Activated CD4-positive, CD25-positive, alpha-beta regulatory T cell treated with anti-CD3 and anti-CD28 coated beads, Interleukin-2, amount 50 U/mL, for 72 hours (primary cell): ENCODE data around the gene NMD3.
"Not testable (repeated sequence)": the region's sequence is repeated elsewhere in the genome, so short reads cannot be mapped to it uniquely, and the experiment has no call there.

Source experiments
- DNase-seq: peaks from one replicate; pipeline ENCODE4 v3.0.0; 2021

The NMD3 gene

DNA sequence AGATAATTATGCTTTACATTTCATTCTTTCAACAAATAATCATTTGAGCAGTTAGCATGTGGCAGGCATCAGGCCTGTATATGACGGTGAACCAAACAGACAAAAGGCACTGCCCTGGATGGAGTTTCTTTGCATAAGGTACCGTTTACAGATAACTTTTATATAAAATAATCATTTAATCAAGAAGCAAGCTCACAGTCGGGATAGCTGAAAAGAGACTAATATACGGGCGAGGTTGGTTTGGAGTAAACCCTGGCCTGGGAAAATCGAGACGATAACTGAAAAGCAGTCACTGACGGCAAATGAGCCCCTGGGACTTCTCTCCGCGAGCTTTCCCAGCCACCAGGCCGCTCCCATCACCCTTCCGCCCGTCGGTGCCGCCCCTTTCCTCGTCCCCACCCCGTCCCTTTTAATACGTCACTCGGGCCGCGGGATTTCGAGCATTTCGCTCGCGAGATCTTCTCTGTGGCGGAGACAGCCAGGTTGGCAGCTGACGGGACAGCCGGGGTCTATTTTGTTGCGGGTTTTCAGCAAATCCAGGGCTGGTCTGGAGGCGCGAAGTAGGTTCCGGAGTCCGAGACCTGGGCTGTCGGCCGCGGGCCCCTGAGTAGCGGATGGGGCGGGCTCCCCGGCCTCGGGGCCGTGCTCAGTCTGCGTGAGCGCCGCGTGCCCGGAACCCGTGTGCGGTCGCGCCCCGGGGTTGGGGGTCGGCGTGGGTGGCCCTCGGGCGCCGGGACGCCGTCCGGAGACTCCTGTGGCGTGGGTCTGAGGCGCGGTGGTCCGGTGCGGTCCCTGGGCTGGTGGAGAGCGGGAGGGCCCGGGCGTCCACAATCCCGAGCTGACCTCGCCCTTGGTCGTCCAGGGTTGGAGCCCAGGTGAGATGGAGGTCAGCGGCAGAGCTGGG lies at the start of gene NMD3:
Gene NMD3, plus strand, starts transcription at position 462 of the 904 bp plus-strand sequence. CDS start 703 bp downstream, outside the sequence.
- DNase-seq = peak; percentile 92

DNA sequence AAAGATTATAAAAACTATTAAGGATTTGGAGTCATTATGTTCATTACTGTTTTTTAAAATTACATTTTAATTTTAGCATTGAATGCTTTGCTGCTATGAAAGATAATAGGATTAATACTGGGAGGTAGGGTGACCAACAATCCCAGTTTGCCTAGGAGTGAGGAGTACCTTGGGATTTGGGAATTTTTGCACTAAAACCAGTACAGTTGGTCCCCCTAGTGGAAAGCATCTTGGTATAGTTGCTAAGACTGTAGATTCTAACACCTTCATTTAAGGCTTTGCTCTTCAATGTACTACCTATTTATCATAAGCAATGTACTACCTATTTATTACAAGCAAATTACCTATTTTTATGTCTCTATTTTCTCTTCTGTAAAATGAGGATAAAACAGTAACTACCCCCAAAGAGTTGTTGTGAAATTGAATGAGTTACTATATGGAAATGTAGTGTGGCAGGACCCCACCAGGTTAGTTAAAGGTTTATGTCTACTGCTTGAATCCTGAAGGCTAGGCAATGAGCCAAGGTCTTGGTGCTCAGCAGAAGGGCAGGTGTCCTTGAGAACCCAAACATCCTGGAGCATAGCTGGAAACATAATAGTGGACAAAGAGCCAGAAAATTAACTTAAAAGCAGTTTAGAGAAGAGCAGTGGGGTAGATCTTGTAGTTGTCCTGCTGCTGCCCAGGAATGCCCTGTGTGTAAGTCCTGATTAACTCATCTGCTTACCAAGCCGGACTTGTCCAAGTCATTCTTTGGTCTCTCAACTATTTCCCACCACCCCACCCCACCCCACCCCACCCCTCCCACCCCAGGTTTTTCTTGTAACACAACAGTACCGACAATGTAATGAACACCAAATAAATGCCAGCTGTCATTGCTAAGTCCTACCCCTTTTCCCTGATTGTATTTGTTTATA lies 49.2 kb upstream of the NMD3 start:
- no peak for DNase-seq

DNA sequence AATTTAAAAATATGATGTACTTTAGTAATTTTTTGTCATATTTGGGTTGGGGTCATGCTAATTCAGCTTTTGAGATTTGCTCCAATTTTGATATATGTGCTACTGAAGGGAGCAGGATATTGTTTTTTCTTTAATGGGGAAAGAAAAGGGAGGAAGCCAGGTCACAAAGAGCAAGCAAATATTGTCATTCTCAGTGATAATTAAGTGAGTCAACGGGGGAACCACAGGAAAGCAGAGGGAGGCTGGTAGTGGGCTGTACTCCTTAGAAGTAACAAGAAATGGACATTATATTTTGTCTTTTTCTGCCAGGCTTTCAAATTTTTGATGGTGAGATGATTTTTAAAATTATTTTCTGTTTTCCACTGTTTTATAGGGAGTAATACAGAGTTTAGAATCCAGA lies 45.6 kb upstream of the NMD3 start:
- DNase-seq = no peak

DNA sequence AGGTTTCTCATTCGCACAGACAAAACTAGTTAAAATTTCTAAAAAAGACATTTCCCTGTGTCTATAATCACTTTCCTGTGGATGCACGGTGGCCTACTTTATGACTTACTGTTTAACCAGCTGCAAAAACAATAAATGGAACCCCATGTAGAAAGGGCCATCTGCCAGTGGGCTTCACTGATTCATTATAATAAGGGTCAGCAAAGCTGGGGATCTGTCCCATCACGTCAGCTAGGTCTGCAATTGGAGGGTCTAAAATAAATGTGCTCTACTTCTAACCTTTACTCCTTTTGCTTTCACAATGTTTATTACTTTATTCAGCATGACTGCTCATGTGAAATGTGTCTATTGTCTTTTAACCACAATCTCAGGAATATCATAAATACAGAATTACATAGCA lies 43.1 kb upstream of the NMD3 start:
- no peak for DNase-seq

DNA sequence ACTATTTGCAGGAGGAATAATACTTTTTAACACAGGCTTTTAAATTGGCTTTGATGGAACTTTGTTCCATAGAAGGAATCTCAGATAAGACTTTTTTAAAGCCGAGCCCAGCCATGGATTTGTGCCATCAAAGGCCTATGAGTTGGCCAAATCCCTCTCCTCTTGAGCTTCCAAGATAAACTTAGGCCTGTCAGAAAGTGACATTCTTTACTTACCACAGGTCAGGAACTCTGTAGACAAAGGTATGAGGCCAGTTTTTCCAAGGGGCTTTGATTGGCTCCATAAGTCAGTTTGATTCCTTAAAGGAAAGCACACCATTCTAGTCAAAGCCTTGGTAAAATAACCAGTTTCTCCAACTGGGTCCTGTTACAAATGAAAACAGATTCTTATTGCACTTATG lies 39.7 kb upstream of the NMD3 start:
- DNase-seq = not testable (repeated sequence)

DNA sequence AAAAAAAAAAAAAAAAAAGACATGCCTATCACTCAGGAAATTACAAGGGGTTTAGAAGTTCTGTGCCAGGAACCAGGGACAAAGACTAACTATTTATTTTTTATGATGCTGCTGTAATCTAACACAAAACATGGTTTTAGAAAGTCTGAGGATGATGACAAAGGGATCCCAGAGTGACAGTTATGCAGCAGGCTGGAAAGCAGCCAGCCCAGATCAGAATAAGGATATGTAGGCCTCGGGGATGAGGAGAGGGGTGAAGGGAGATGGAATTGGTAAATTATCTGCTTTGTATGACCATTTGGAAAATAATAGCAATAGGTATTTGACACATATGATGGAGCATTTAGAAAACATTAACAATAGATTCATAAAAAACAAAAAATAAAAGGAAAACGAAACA lies 34.1 kb upstream of the NMD3 start:
- no peak for DNase-seq

DNA sequence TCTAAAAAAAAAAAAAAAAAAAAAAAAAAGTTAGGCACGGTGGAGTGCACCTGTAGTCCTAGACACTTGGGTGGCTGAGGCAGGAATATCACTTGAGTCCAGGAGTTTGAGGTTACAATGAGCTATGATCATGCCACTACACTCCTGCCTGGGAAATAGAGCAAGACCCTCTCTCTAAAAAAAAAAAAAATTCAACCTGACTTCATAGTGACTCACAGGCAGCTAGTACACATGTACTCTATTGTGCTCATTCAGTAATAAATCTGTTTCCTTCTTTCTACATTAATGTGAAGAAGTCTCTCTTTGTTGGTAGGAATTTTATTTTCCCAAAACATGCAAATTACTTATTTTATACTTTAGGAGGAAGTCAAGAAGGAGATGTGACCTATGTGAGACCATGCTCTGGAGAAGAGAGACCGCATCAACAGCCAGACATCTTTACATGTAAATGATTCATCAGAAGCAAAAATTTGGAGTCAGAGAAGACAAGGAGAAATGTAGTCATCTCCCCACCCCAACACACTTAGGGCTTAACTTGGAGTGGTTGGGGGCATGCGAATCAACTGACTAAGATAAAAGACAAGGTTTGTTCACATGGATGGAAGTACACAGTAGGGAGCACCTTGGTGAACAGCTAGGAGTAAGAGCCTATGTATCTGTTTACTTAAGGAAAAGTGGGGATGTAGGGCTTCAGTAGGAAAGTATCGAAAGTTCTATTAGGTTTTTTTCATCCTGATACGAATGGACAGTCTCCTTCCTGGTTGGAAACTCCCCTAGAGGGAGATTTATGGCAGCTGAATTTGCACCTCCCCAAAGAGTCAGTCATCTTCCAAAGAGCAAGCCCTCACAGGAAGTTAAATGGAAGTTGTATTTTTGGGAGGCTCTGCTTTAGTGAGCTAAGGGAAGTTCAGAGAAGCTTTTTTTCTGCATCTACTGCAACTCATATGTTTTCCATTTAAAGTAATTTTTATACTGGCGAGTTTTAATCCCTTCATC lies 23.0 kb upstream of the NMD3 start:
- DNase-seq = no peak

DNA sequence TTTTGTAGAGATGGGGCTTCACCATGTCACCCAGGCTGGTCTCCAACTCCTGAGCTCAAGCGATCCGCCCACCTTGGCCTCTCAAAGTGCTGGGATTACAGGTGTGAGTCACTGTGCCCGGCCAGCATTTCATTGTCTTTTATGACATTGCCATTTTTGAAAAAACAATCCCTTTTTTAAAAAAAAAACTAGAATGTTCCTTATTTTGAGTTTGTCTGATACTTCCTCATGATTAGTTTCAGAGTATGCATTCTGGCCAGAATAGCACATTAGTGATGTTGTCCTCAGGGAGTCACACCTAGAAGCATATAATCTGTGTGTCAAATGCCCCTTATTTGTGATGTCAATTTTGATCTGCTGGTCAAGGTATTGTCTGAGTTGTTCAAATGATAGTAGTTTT lies 21.2 kb upstream of the NMD3 start:
- no peak for DNase-seq

DNA sequence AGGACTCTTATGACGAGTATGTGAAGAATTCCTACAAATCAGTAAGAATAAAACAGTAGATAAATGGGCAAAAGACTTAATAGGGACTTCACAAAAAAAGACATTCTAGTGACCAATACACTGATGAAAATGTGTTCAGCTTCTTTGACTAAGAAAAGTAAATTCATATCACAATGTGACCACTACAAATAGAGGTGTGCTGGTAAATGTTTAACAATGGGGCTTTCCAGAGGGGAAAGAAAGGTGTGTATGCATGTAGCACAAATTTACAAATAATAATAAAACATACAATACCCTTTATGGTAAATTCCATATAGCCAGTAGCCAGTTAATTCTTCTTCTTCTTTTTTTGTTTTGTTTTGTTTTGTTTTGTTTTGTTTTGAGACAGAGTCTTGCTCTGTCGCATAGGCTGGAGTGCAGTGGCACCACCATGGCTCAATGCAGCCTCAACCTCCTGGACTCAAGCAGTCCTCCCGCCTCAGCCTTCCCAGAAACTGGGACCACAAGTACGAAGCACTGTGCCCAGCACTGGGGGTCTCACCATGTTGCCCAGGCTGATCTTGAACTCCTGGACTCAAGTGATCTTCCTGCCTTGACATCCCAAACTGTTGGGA lies 17.5 kb upstream of the NMD3 start:
- no peak for DNase-seq

DNA sequence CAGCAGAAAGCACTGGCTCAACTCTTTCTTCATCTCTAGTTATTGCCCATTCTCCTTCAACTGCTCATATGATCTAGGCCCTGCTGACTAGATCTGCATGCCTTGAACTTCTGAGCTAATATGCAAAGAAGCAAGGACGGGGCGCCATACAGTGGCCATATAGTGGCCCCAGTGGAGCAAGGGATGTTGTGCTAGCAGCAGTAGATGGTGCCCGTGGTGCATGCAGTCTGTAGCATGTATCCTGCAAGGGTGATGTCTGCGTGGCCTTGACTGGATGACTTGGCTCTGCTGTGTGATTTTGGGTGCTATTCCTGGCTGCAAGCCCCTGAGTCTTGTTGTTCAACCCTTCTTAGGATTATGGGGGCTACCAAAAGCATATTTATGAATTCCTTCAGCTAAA lies 12.2 kb upstream of the NMD3 start:
- no peak for DNase-seq

DNA sequence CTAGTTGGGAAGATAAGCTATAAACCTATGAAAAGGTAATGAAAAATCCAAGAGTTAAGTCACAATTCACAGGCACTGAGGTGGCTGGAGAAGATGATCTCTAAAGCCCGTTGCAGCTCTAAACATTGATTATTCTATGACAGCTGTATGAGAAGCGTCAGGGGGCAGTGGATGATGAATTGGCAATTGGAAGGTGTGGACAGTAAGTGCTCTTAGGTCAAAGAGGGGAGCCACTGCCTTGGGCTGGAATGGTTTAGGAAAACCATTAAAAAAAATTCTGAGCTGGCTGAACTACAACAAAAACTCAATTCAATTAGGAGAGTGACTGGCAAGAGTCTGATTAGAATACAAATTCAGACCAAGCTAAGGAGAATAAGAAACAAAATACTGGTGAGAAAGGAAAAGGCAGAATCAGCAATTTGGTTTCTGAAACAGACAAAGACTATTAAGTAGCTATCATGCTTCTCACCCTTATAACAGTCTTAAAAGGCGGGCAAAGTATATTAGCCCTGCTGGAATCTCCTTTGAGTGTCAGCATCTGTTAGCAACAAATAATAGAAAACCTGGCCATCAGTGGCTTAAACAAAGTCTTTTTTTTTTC lies 8.8 kb upstream of the NMD3 start:
- DNase-seq = no peak

DNA sequence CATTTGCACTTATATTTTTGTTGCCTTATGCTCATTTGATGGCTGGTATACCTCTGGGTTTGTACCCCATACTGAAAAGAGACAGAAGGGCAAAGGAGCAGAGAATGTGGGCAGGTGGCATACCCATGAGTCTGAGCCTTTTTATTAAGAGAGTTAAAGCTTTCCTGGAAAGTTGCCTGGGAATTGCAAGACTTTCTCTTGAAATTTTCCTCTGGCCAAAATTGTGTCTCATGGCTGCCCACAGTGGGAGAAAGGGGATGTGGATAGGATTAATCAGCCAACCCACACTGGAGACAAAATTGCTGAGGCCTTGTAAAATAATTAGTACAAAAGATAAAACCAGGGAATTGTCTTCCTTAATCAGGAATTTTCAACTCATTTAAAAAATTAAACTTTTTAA lies 8.2 kb upstream of the NMD3 start:
- DNase-seq = no peak

DNA sequence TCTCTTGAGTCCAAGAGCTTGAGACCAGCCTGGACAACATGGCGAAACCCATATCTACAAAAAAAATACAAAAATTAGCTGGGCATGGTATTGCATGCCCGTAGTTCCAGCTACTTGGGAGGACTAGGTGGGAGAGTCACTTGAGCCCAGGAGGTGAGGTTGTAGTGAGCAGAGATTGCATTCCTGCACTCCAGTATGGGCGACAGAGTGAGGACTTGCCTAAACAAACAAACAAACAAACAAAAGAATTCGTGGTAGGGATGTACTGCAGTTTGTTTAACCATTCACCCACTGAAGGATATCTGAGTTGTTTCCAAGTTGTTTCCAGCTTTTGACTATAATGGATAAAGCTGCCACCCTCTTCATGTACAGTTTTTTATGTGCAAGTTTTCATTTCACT lies 7.5 kb upstream of the NMD3 start:
- no peak for DNase-seq

DNA sequence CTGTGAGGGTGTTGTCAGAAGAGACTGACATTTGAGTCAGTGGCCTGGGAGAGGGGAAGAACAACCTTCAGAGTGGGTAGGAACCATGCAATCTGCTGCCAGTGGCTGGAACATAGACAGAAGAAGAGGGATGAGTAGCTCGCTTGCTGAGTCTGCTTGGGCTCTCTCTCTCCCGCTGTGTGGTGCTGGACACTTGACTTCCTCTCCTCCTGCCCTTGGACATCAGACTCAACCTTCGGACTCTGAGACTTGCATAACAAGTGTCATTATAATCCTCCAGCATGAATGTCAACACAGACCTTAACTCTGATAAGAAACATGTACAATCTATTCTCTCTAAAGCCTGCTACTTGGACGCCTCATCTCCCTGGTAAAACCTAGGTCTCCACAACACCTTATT lies 5.9 kb upstream of the NMD3 start:
- no peak for DNase-seq

DNA sequence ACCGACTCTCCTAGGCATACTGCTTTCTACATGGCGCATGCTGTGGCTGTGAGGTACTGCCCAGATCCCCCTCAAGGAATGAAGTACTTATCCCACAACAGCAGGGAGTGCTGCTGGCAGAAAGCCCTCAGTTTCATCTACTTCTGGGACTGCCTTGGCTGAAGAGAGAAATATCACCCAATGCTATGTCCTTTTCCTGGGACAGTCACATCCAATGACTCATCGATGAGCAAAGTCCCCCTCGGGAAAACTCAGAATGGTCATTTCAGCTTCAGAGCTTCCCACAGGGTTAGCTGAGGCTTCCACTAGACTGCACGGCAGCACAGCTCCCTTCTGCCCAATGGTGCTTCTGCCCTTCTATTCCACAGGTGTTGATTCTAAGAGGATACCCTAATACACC lies 3.6 kb upstream of the NMD3 start:
- no peak for DNase-seq

DNA sequence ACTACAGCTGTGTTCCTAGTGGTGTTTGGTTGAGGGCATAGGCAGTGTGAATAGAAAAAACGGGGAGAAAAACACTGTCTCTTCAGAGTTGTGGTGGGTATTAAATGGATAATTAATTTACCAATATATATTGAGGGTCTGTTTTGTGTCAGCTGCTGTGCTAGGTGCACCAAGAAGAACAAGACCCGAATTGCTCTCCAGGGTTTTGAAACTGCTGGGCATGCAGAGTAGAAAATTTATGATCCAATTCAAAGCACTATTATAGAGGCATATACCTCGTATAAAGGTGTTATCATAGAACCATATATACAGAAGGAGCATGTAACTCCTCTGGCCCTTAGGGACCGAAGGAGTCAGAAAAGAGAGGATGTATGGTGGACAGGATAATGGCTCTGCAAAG lies 1.6 kb upstream of the NMD3 start:
- DNase-seq = no peak

DNA sequence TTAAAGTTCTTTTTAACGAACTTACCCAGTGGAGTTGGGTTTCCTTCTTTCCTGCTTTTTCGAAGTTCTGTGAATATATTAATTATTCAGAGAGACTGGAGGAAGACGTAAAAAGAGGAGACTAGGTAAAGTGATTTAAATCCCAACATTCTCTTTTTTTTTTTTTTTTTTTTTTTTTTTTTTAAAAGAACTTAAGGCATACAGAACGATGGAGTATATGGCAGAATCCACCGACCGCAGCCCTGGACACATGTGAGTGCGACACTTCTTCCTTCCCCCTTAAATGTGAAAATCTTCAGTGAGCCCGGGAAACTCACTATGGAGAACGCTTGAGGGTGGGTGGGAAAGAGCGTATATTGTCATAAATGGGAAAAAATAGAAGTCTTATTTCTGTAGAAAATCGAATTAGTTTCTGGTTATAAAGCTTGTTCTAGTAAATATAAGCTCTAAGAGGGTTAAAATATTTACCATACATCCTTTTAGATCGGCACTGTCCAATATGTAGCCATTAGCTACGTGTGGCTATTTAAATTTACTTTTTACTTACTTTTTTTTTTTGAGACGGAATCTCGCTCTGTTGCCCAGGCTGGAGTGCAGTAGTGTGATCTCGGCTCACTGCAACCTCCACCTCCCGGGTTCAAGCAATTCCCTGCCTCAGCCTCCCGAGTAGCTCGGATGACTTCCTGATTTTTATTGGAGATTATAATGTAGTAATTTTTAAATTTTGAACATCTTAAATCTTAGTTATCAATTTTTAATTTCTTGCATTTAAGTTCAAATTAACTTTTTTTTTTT lies 892 bp downstream of the NMD3 start:
- no peak for DNase-seq

DNA sequence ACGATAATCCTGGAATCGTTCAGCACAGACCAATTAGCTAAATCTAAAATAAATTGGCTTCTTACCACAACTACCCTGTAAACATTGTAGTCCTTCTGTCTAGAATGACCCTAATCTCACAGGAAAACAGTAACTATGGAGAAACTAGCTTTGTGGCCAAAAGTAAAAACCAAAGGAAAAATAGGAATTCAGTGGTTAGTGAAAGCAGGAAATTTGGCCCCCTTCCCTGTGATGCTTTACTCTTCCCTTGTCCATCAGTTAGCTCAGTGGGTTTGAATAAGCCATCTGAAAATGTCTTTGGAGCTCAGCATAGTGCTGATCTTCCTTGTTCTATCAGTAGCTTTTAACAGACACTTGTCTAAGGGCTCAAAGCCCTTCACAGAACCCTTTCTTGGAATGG lies 1.6 kb downstream of the NMD3 start:
- no peak for DNase-seq

DNA sequence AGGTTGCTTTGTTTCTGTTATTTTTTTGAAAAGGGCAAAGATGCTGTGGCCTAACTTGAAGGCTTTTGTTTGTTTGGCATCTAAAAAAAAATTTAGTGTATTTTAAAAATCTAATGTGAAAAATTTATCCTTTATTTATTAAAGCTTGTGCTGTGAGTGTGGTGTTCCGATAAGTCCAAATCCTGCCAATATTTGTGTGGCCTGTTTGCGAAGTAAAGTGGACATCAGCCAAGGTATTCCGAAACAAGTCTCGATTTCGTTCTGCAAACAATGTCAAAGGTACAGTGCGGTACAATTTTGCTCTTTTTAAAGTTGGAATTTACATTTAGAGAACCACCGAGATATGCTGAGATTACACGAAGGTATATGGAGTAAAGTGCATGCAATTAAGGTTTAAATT lies 3.7 kb downstream of the NMD3 start:
- no peak for DNase-seq

DNA sequence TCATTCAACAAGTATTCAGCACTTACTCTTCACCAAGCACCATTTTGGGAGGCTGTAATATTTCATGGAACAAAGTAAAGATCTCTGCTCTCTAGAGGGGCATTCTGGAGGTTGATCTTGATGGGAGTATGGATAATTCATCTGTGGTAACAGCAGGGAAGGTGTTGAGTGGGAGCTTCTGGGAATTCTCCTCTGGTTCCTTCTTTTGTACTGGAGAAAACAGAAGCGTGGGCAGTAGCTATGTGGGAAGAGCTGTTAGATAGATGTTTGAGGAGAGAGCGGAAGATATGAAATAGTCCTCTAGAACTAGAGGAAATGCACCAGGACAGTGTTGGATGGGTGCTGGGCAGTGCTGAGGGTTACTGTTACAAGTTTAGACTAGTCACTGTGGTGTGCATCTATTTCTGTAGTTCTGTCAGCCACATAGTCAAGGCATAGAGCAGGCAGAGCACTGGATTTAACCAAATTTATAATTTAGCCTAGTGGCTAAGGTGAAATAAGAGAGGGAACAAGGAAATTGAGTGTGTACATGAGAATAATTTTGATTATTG lies 9.6 kb downstream of the NMD3 start:
- no peak for DNase-seq

DNA sequence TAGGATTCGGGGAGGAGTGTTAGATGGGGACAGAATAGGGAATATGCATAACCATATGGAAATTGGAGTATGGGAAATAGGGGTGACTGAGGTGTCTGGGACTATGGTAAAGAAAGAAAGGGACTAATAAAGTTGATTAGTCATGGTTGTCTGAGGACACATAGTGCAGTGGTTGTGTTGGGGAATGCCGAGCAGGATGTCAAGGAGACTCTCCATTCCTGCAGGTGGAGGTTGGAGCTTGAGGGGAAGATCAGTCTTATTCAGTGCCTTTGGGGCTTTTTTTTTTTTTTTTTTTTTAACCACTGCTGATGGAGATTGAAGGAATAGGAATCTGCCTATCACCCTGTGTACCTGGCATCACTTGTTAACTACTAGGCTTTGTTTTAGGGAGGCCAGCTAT lies 10.8 kb downstream of the NMD3 start:
- DNase-seq = no peak
